Esophagus muscularis mucosa (tissue), 4 donors: ENCODE data around the gene GPC5. TPM values are rescaled to one million over a fixed set of nuclear protein-coding genes. Genes with fewer than 3 reads are reported as not detected.

Experiments
- DNase-seq: peaks from one replicate; pipeline ENCODE4 v3.0.0-alpha.2; 2017; ENCODE audit errors: extremely low spot score
- H3K27ac ChIP-seq, 4 donors: fragments of 200-600 bp; sonication (generic); replicated peaks in 1 of 4; 1 replicate in 3 of 4; 2 replicates in 1 of 4; pipeline ENCODE4 v1.5.1; 2016 to 2019; ENCODE audit warnings: mild to moderate bottlenecking in 1 of 4
- H3K27me3 ChIP-seq, 4 donors: fragments of 200-600 bp; sonication (generic); one replicate each; pipeline versions ENCODE4 v1.5.1 to v1.6.0; 2016 to 2019
- H3K36me3 ChIP-seq, 4 donors: fragments of 200-600 bp; sonication (generic); one replicate each; pipeline ENCODE4 v1.5.1; 2016 to 2019
- H3K4me1 ChIP-seq, 4 donors: fragments of 200-600 bp; sonication (generic); one replicate each; pipeline ENCODE4 v1.5.1; 2016 to 2019
- H3K4me3 ChIP-seq, 4 donors: fragments of 200-600 bp; sonication (generic); 1 replicate in 2 of 4; 2 replicates in 2 of 4; pipeline ENCODE4 v1.5.1; 2016 to 2019; ENCODE audit warnings: mild to moderate bottlenecking in 4 of 4, moderate library complexity in 1 of 4
- H3K9me3 ChIP-seq, 4 donors: fragments of 200-600 bp; sonication (generic); 1 replicate in 3 of 4; 2 replicates in 1 of 4; pipeline ENCODE4 v1.5.1; 2016 to 2019
- EP300 ChIP-seq: sonication (generic); formaldehyde crosslinking; IDR thresholded peaks from one replicate; pipeline ENCODE4 v1.6.1; 2017; ENCODE audit warnings: antibody characterized with exemption
- POLR2A ChIP-seq: fragments of 450-650 bp; IDR thresholded peaks from one replicate; pipeline ENCODE4 v1.6.1; 2017; ENCODE audit warnings: antibody characterized with exemption, moderate library complexity, mild to moderate bottlenecking, low read depth
- POLR2AphosphoS5 ChIP-seq, 2 donors: sonication (generic); formaldehyde crosslinking; IDR thresholded peaks; one replicate each; pipeline ENCODE4 v1.6.1; 2017; ENCODE audit warnings: antibody characterized with exemption in 2 of 2
- WGBS: methylation state at CpG from one replicate; pipeline ENCODE4 v1.1.5; 2018; 5-methylcytosine and 5-hydroxymethylcytosine counted together
- intact Hi-C: fragments of 100-400 bp; cut with DNase I; formaldehyde crosslinking; loops from one replicate; pipeline ENCODE4 v1.15.1; 2023
- total RNA-seq, 4 donors: library from RNA; depleted of rRNA; stranded (reverse); fragments of >200 nt; gene quantifications; one replicate each; pipeline versions ENCODE4 v1.1.0 to v1.2.1, GENCODE V29; 2016
- TF ChIP-seq, protein P1 (sequence below), 3 experiments: fragments of 200-600 bp in 2 of 3; fragments of 450-650 bp in 1 of 3; sonication (generic) in 2 of 3; IDR thresholded peaks; one replicate each; pipeline ENCODE4 v1.5.1; 2017 to 2019; ENCODE audit warnings: antibody characterized with exemption in 3 of 3, mild to moderate bottlenecking in 2 of 3, moderate library complexity in 1 of 3

GPC5 gene
- total RNA-seq, 4 donors from 2014 or later: 0.13 to 0.42 (median 0.33) TPM; not detected in 1

DNA sequence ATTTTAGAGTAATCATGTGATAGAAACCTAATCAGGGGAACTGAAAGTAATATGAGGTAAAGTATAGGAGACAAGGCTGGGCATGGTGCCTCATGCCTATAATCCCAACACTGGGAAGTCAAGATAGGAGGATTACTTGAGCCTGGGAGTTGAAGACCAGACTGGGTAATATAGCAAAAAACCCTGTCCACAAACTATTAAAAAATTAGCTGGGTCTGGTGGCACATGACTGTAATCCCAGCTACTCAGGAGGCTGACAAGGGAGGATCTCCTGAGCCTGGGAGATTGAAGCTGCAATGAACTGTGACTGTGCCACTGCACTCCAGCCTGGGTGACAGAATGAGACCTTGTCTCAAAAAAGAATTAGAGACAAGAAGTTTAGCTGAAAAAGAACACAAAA, 469.9 kb downstream of the GPC5 start:
- Histone ChIP-seq H3K36me3 (no peaks in the 10 kb centered on the region), H3K27me3 (no peaks in the 10 kb centered on the region), H3K4me1 (no peaks in the 10 kb centered on the region), H3K9me3 (no peaks in the 10 kb centered on the region), H3K27ac (no peak overlapping the region), H3K4me3 (no peak overlapping the region)
- intact Hi-C loops: no loop called here
- TF ChIP-seq, protein P1, sequence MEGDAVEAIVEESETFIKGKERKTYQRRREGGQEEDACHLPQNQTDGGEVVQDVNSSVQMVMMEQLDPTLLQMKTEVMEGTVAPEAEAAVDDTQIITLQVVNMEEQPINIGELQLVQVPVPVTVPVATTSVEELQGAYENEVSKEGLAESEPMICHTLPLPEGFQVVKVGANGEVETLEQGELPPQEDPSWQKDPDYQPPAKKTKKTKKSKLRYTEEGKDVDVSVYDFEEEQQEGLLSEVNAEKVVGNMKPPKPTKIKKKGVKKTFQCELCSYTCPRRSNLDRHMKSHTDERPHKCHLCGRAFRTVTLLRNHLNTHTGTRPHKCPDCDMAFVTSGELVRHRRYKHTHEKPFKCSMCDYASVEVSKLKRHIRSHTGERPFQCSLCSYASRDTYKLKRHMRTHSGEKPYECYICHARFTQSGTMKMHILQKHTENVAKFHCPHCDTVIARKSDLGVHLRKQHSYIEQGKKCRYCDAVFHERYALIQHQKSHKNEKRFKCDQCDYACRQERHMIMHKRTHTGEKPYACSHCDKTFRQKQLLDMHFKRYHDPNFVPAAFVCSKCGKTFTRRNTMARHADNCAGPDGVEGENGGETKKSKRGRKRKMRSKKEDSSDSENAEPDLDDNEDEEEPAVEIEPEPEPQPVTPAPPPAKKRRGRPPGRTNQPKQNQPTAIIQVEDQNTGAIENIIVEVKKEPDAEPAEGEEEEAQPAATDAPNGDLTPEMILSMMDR (IDR thresholded peaks at IDR 0.05): no peak
- TF ChIP-seq POLR2AphosphoS5 (IDR thresholded peaks at IDR 0.05) (no peak), EP300 (no peak), POLR2A (no peak)
- DNase-seq: no peak

DNA sequence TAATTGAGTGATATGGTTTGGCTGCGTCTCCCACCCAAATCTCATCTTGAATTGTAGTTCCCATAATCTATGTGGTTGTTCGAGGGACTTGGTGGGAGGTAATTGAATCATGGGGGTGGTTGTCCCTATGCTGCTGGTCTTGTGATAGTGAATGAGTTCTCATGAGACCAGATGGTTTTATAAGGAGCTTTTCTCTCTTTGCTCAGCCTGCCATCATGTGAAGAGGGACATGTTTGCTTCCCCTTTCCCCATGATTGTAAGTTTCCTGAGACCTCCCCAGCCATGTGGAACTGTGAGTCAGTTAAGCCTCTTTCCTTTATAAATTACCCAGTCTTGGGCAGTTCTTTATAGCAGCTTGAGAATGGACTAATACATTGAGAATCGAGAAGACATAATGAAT, 480.1 kb downstream of the GPC5 start:
- no peaks in the 10 kb centered on the region for H3K36me3 ChIP-seq
- WGBS: 76% methylated on average over 3 of the region's 3 CpGs

GRCh38 chr13:91879360-91879759, 480.9 kb downstream of the GPC5 start:
- no peaks in the 10 kb centered on the region for H3K27me3 ChIP-seq
- no peaks in the 10 kb centered on the region for H3K4me1 ChIP-seq
- H3K9me3 ChIP-seq: no peaks in the 10 kb centered on the region
- intact Hi-C loops: no loop called here
- H3K36me3 ChIP-seq: no peaks in the 10 kb centered on the region
- no peak for DNase-seq
- TF ChIP-seq POLR2AphosphoS5 (IDR thresholded peaks at IDR 0.05) (no peak), EP300 (no peak), POLR2A (no peak)
- TF ChIP-seq, protein P1 (IDR thresholded peaks at IDR 0.05): no peak
- H3K4me3 ChIP-seq: no peak overlapping the region
- 92% methylated on average over 2 of the region's 2 CpGs for WGBS
- H3K27ac ChIP-seq: no peak overlapping the region

More for the DNA sequence above, 480.1 kb downstream of the GPC5 start:
- no peaks in the 10 kb centered on the region for H3K4me1 ChIP-seq
- no peak for TF ChIP-seq POLR2A
- TF ChIP-seq EP300: no peak
- no peak for TF ChIP-seq POLR2AphosphoS5 (IDR thresholded peaks at IDR 0.05)
- TF ChIP-seq, protein P1 (IDR thresholded peaks at IDR 0.05): no peak
- H3K4me3 ChIP-seq: no peak overlapping the region
- DNase-seq: no peak
- H3K27ac ChIP-seq: no peak overlapping the region
- intact Hi-C loops: no loop called here
- H3K27me3 ChIP-seq: no peaks in the 10 kb centered on the region
- no peaks in the 10 kb centered on the region for H3K9me3 ChIP-seq

GRCh38 chr13:91882918-91883317, 484.5 kb downstream of the GPC5 start:
- H3K27ac ChIP-seq: no peak overlapping the region
- intact Hi-C loops: no loop called here

More at GRCh38 chr13:91882918-91883317, 484.5 kb downstream of the GPC5 start:
- Histone ChIP-seq H3K27me3 (peaks cover 0 to 4% (median 0%) of the 10 kb centered on the region in 4 donors), H3K4me3 (no peak overlapping the region), H3K4me1 (no peaks in the 10 kb centered on the region), H3K36me3 (no peaks in the 10 kb centered on the region), H3K9me3 (no peaks in the 10 kb centered on the region)
- TF ChIP-seq, protein P1 (IDR thresholded peaks at IDR 0.05): no peak
- TF ChIP-seq EP300 (no peak), POLR2AphosphoS5 (IDR thresholded peaks at IDR 0.05) (no peak), POLR2A (no peak)
- no peak for DNase-seq
